ENCODE results near the gene CPA5.
"Not testable (repeated sequence)": the region's sequence is repeated elsewhere in the genome, so short reads cannot be mapped to it uniquely, and the experiment has no call there.

CPA5 gene

DNA sequence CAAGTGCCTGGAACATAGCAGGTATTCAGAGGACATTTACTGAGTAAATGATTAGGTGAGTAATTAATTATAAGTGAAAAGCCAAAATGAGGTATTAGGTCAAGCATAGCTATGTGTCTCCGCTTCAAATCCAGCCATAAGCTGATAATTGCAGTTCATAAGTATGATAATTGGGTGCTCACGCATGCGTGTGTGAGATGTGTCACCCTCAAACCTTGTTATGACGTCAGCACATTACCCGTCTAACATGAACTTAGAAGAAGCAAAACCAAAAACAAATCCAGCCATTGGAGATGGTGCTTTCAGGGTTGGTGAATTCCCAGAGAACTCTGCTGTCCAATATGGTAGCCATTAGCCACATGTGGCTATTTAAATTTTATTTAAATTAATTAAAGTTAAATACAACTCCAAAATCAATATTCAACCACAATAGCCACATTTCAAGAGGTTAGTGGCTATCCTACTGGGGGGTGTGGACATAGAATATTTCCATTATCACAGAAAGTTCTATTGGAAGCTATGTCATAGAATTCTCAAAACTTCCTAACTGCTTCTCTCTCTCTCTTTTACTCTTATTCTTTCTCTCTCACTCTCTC, at the start of gene CPA5:
Gene CPA5 (plus strand): TSS at position 546 of the 596 bp plus-strand sequence. CDS start 1,670 bp downstream, outside the sequence.
- DNase-seq (ENCODE audit: low read depth, low spot score) = no peak

DNA sequence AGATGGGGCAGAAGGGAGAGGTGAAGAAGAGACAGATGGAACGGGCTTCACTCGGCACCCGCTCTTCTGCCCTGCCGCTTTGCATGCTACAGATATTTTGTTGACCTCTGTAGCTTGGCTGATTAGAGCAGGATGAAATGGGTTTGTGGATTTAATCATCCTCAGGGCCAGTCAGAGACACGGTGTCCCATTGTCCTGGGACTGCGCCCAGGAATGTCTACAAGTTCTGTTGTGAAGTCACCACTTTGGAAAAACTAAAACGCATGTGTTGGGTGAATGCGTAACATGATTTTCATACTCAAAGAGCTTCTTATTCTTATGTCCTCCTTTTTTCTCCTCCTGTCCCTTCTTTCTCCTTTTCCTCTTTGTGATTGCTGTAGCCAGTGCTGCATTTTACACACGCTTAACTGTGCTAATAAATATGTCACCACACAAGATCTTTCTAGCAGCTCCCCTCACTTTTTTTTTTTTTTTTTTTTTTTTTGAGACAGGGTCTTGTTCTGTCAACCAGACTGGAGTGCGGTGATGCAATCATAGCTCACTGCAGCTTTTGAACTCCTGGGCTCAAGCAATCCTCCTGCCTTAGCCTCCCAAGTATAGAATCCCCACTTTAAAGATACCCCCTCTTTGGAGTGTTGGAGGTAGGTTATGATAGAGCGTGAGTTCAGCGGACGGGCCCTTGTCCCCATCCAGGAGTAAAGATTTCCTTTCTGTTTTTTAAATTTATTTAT, 48.2 kb upstream of the CPA5 start:
- DNase-seq (ENCODE audit: low read depth, low spot score) = no peak

- DNase-seq (ENCODE audit: low read depth, low spot score) = no peak
Measured at GRCh38 chr7:130297628-130298543, 46.7 kb upstream of the CPA5 start.

- no peak for DNase-seq (ENCODE audit: low read depth, low spot score)
Measured at GRCh38 chr7:130298544-130299326, 45.9 kb upstream of the CPA5 start.

GRCh38 chr7:130299866-130300265, 44.8 kb upstream of the CPA5 start:
- DNase-seq (ENCODE audit: low read depth, low spot score) = no peak

DNA sequence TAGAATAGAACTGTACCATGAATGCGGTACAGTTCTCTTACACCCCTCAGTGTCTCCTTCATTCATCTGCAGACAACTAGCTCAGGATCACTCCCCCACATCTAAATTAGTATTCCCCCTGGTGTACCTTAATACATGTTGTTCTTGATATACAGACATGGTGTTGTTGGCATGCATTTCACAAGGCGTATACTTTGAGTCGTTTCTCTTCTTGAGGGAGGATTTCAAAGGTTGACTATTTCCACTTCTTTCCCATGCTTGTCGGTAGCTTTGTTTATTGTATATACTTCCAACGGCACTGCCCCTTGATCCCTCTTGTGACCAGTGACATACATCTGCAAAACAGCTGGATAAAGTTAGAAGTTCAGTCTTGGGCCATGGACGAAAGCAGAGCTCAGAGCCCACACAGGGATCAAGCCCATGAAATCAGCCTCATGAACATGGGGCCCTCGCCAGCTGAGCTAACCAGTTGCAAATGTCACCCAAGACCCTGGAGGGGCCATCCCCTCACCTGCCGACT, 43.1 kb upstream of the CPA5 start:
- DNase-seq (ENCODE audit: low read depth, low spot score) = no peak

- no peak for DNase-seq (ENCODE audit: low read depth, low spot score)
Measured at GRCh38 chr7:130302649-130303048, 42.0 kb upstream of the CPA5 start.

DNA sequence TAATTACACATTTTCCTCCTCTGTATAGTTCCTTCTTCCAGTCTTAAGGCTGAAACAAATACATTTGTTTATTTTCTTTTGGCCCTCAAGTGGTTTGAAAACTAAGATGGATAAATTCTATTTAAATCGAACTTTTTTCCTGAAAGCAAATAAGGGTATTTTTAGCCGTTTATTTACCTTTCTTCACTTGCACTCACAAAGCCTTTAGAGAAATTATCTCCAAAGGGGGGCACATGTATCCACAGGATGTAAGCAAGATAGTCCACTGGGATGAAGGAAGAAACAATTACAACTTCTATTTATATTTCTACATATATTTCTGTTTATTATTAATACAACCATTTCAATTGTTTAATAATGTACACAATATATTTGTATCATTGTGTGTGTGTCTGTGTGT, 41.5 kb upstream of the CPA5 start:
- no peak for DNase-seq (ENCODE audit: low read depth, low spot score)

DNA sequence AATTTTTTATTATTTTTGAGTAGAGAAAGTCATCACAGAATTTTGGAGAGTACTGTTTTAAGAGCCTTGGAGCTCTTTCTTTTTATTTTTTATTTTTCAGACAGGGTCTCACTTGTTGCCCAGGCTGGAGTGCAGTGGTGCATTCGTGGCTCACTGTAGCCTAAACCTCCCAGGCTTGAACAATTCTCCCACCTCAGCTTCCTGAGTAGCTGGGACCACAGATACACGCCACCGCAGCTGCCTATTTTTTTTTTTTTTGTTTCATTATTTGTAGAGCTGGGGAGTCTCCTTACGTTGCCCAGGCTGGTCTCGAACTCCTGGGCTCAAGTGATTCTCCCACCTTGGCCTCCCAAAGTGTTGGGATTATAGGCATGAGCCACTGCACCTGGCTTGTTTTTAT, 41.1 kb upstream of the CPA5 start:
- no peak for DNase-seq (ENCODE audit: low read depth, low spot score)

GRCh38 chr7:130303982-130304381, 40.6 kb upstream of the CPA5 start:
- DNase-seq (ENCODE audit: low read depth, low spot score) = no peak

DNA sequence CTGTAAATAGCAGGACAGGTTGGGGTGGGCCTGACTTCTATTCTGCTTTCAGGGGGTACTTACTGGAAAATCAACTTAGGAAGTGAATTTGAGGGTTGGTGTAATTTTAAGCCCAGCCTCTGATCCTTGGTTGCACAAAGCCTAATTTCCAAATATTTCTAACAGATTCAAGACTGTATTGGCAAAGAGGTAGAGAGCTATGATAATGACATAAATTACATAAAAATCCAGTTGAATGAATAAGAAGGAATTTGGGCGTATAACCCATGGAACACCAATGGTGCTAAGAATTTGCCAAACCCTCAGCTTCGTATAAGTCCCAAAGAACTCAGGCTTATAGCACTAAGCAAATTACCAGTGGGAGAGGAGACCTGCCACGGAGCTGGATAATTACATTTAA, 39.7 kb upstream of the CPA5 start:
- no peak for DNase-seq (ENCODE audit: low read depth, low spot score)

- no peak for DNase-seq (ENCODE audit: low read depth, low spot score)
Measured at GRCh38 chr7:130305433-130306042, 39.1 kb upstream of the CPA5 start.

GRCh38 chr7:130309986-130310385, 34.6 kb upstream of the CPA5 start:
- DNase-seq (ENCODE audit: low read depth, low spot score) = no peak

- no peak for DNase-seq (ENCODE audit: low read depth, low spot score)
Measured at GRCh38 chr7:130314305-130314704, 30.3 kb upstream of the CPA5 start.

GRCh38 chr7:130319541-130319940, 25.1 kb upstream of the CPA5 start:
- DNase-seq (ENCODE audit: low read depth, low spot score) = no peak

DNA sequence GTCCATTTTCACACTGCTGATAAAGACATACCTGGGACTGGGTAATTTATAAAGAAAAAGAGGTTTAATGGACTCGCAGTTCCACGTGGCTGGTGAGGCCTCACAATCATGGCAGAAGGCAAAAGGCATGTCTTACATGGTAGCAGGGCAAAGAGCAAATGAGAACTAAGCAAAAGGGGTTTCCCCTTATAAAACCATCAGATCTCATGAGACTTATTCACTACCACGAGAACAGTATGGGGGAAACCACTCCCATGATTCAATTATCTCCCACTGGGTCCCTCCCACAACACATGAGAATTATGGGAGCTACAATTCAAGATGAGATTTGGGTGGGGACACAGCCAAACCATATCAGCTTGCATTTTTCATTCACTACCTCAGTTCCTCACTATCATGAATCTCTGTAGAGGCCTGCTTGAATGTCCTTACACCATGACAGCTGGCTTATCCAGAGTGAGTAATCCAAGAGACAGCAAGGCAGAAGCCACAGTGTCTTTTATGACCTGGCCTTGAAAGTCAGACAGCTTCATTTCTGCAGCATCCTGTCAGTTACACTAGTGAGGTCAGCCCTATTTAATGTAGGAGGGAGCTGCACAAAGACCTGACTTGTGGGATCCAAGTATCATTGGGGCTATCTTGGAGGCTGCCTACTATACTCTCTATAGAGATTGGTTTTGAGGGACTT, 22.9 kb upstream of the CPA5 start:
- DNase-seq (ENCODE audit: low read depth, low spot score) = not testable (repeated sequence)

DNA sequence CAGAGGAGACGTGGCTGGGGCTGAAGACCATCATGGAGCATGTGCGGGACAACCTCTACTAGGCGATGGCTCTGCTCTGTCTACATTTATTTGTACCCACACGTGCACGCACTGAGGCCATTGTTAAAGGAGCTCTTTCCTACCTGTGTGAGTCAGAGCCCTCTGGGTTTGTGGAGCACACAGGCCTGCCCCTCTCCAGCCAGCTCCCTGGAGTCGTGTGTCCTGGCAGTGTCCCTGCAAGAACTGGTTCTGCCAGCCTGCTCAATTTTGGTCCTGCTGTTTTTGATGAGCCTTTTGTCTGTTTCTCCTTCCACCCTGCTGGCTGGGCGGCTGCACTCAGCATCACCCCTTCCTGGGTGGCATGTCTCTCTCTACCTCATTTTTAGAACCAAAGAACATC, 22.0 kb upstream of the CPA5 start:
- DNase-seq (ENCODE audit: low read depth, low spot score) = no peak

DNA sequence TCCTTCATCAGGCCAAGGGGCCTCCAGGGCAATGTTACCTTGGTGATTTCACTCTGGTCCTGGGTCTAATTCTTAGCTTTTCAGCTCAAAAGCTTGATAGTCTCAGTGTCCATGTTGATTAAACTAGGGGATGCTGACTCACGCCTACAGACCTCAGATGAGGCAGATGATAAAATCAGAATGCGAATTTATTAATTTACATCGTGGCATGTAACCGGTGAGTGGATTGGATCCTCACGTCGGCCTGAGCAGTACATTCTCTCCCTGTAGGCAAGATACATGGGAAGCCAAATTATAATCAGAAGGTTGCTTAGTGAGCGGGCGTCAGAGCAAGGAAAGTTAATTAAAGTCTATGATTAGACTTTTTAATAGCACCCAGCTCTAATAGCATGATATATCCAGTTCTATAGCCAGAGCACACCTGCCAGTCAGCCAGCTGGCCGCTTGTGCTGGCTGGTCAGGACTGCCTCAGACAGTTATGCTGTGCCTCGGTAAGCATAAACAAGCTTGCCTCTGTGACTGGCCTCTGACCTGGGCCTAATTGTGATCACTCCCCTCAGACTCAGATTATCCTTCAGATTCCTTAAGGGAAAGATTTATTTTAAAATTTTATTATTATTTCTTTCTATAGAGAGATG, 20.2 kb upstream of the CPA5 start:
- no peak for DNase-seq (ENCODE audit: low read depth, low spot score)

- no peak for DNase-seq (ENCODE audit: low read depth, low spot score)
Measured at GRCh38 chr7:130329681-130330080, 14.9 kb upstream of the CPA5 start.

All from activated naive CD8-positive, alpha-beta T cell treated with anti-CD3 and anti-CD28 coated beads, Interleukin-2, amount 50 U/mL, for 16 hours (primary cell).